Forelimb muscle (tissue), 1 donor: ENCODE data around the gene C5orf34. TPM values are rescaled to one million over a fixed set of nuclear protein-coding genes. Genes with fewer than 3 reads are reported as not detected.
"Not testable (repeated sequence)": the region's sequence is repeated elsewhere in the genome, so short reads cannot be mapped to it uniquely, and the experiment has no call there.

Source experiments
- DNase-seq: peaks from one replicate; pipeline ENCODE4 v3.0.0-alpha.2; 2013; ENCODE audit warnings: low read depth
- polyA plus RNA-seq: library from polyadenylated mRNA; unstranded; fragments of 120-200 nt; gene quantifications from one replicate; pipeline ENCODE4 v1.2.1, GENCODE V29; 2013; ENCODE audit not compliant: insufficient read length

C5orf34 gene, protein sequence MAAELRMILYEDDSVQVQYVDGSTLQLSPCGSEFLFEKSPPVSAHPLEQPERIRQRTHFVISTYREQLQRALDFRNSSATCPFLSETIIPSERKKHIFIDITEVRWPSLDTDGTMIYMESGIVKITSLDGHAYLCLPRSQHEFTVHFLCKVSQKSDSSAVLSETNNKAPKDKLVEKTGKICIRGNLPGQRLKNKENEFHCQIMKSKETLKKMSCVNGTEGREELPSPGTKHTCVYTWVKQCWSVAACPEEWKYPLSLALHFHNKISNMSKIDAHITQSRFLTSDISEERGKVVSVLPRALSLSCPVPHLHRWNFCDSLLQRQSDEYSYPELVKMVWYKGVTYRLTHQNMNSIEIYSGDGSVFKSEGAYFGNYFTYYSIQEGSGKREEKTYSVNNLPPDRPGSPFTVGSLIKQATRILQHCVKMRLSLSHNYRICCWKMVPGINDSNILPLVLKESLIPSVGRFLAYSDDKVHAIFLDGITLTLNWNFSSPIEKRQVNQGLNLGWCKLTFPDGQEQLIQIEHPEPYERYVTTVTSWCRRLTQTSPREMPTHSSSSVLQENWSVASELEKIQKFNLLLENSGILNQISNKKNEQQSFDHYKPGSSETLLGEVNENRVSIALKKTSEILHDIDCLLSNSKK
- polyA plus RNA-seq, result 2.9 TPM

DNA sequence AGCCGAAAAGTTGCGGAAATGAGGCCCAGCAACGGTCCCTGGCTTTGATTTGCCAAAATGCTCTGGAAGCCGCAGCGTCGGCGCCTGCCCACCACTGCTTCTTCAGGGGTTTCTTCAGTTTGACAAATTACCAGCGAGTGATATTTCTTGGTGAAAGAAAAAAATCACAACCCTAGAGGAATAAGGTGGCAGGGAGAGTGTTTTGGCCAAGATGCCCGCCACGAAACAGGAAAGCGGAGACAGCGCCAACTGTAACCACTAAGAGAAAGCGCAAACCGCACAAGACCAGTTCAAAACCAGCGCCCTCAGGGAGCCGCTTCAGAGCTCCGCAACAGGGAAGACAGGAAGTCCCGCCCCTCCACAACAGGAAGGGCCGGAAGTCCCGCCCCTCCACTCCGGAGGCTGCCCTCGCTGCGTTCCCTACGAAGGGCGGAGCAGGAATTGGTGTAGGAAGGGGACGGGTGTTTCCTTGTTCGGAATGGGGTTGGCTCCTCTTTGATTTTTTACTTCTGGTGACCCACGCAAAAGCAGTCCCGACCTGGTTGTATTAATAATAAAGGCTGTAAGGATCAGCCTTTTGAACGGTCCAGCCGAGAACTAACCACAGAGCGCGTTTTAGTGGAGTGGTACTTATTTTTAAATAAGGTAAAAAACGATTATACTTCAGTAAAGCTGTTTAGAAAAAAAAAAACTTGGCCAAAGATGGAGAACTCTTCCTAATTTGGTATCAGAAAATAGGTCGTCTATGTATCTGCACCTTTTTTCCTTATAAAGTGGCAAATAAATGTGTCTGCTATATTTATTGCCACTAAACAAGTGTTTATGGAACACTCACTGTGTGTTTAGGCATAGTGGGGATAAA, at the start of gene C5orf34:
Gene C5orf34 (minus strand): TSS at position 333 of the 862 bp plus-strand sequence. CDS start 5,809 bp downstream, outside the sequence.
- peak; percentile 95 for DNase-seq

DNA sequence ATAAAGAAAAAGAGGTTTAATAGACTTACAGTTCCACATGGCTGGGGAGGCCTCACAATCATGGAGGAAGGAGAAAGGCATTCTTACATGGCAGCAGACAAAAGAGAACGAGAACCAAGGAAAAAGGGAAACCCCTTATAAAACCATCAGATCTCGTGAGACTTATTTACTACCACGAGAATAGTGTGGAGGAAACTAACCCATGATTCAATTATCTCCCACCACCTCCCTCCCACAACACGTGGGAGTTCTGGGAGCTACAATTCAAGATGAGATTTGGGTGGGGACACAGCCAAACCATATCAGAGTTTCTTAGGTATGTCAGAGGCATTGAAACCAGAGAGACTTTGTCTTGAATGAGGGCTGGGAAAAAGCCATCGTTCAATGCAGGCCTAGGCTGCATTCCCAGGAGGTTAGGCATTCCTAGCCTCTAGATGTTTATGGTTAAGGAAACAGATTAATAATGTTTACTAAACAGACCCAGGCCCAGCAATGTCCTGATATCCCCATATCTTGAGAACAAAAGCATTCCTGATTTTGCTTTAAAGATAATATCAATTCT, 49.4 kb upstream of the C5orf34 start:
- no peak for DNase-seq

DNA sequence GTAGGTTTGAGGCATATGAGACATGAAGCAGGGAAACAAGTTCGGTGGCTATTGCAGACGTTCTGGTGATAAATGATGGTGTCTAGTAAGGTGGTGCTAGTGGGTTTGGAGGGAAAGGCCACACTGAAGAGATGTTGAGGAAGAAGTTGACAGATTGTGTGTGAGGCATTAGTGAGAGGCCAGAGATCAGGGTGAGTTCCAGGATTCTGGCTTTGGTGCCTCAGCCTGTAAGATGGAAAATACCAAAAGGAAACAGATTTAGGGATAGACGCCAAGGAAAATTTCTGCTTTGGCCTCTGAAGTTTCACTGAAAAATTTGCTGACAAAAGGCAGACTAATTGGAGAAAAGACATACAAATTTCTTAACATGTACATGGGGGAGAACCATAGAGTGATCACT, 48.4 kb upstream of the C5orf34 start:
- DNase-seq, result no peak

DNA sequence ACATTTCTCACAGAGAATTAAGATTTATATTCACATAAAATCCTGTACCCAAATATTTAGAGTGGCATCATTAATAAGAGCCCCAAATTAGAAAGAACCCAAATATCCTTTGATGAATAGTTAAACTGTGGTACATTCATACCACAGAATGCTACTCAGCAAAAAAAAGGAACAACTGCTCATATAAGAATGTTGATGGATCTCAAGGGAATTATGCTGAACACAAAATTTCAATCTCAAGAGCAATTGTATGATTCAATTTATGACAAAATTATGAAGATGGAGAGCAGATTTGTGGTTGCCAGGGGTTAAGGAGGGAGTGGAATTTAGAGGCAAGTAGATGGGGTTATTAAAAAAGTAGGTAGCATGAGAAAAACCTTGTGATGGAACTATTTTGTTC, 46.4 kb upstream of the C5orf34 start:
- no peak for DNase-seq

DNA sequence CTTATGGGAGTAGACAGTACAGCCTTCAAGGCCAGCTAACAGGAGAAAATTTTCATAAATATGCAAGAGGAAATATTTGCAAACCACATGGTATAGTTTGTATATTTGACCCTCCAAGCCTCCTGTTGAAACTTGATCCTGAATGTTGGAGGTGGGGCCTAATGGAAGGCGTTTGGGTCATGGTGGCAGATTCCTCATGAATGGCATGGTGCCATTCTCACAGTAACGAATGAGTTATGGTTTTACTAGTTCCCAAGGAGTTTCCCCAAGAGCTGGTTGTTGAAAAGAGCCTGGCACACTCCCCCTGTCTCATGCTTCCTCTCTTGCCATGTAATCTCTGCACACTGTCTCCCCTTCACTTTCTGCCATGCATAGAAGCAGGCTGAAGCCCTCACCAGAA, 45.2 kb upstream of the C5orf34 start:
- no peak for DNase-seq

DNA sequence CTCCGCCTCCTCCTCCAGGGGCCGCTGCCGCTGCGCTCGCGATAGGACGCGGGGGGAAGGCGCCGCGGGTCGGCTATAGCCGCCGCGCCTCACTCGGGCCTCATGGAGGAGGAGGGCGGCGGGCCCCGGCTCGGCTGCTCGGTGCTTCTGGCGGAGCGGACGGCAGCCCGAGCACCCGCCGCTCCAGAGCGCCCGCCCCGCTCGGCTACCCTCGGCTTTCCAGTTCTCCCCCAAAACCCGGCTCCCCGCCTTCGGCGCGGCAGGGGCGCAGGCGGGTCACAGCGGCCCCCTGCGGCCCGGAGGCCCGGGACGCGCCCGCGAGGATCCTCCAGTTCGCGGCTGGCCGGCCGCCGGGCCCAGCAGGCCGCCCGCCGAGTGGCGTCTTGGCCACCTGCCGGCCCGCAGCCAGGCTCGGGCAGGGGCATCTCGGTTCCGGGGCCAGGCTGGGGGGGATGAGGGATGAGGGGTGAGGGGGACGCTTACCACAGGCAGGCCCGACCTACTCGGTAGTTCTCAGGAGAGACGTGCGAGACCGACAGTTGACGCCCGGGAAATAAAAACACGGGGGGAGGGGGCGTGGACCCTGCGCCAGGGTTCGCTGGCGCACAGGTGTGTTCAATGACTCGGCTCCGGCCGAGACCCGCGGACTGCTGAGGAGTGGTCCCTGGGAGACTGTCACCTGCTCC, 42.1 kb upstream of the C5orf34 start, which contains the start of gene PAIP1:
Gene PAIP1 (minus strand): TSS at position 221 of the 686 bp plus-strand sequence. CDS start 231 bp downstream, outside the sequence.
- DNase-seq, result peak; percentile 49

DNA sequence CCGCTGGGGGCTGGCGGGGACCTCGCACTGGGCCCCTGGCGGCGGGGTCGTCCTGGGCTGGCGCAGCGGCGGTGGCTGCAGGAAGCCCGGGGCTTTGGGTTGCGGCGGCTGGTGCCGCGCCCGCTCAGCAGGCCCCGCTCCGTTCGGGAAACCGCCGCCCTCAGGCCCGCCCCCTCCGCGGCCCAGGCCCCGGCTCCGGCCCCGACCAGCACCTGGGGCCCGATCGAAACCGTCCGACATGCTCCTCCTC, 41.6 kb upstream of the C5orf34 start:
- DNase-seq, result not testable (repeated sequence)

DNA sequence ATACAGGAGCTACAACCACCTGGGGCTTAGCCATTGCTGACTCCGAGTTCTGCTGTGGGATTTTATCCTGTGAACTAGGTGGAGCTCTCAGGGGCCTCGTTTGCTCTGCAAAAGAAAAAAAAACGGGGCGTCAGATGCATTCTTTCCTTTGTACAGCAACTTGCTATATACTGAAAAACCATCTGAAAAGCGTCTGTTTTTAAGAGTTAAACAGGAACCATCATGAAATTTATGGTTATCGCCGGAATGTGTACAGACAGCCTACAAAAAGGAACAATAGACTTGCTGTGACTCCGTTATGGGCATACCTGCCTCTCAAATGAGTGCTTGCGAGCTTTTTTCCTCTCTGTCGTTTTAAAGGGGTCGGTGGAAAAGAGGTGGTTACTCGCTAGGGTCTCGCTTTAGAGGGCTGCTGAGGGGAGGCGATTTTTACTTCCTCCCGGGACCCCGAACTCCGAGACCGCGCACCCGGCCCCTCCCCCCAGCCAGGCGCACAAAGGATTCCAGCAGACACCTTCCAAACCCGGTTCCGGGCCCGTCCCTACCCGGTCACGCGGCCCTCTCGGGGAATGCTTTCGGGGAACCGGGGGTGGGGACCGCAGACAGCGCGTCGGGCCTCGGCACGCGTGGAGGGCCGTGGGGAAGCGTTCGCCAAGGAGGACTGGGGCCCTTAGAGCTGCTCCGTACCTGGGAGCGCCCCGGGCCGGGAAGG, 41.1 kb upstream of the C5orf34 start:
- no peak for DNase-seq

DNA sequence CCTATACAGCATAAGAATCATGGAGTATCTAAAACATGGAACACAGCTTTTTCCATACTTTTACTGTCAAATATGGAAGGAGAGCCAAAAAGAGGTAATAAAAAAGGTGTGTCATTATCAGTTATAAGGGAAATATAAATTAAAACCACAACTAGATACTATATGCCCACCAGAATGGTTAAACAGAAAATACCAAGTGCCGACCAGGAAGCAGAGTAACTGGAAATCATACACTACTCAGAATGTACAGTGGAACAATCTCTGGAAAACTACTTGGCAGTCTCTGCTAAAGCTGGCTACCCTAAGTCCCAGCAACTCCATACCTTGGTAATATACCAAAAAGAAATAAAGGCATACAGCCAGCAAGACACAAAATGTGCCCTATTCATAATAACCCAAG, 39.5 kb upstream of the C5orf34 start:
- DNase-seq, result no peak

DNA sequence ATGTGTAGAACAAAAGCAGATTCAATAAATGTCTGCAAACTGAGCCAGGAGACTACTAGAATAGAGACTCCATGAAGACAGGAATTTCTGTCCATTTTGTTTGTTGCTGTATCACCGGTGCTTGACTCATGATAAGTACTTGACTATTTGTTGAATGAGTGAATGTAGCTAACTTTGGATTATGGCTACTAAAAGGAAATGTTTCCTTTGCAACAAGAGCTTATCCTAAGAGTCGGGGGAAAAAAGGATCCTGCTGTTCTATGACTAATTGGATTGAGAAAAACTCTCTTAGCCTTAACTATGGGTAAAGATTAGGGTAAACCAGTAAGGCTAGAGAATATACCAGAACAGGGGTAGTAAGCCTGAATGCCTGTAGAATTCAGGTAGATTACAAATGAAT, 38.4 kb upstream of the C5orf34 start:
- no peak for DNase-seq

DNA sequence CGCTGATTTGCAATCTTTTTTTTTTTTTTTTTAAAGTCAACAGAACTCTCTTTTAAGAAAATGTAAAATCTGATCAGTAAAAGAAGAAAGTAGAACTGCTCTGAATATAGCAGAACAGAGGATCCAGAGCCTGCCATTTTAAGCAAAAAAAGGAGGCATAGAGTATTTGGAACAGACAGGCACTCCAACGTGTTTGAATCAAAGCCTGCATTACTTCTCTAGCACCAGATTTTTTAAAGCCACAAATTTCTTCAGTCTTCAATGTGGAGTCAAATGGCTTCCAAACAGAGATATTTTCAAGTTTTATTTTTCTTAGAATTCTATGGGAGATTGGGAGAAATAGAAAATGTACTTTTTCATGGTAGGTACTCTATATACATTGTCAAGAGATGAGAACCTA, 36.8 kb upstream of the C5orf34 start:
- DNase-seq, result no peak

DNA sequence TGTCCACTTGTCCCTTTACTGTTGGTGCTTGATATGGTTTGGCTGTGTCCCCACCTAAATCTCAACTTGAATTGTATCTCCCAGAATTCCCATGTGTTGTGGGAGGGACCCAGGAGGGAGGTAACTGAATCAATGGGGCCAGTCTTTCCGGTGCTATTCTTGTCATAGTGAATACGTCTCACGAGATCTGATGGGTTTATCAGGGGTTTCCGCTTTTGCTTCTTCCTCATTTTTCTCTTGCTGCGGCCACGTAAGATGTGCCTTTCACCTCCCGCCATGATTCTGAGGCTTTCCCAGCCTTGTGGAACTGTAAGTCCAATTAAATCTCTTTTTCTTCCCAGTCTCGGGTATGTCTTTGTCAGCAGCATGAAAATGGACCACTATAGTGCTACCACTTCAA, 34.3 kb upstream of the C5orf34 start:
- DNase-seq, result not testable (repeated sequence)

DNA sequence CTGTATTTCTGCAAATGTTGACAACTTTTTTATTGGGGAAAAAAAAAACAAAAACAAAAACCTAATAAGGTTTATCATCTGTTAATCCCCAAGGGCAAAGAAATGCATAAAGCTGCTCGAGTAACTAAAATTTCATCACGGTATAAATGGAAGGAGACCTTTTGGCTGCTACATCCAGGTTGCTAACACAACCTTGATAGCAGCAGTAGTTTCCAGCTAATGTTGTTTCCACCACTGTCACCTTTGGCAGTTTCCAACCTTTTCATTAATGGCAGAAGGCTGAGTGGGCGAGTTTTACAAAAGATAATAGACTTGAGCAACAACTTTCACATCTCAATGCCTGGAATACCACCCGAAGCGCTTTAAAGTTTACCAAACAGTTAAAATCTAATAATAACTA, 33.4 kb upstream of the C5orf34 start:
- DNase-seq, result no peak

DNA sequence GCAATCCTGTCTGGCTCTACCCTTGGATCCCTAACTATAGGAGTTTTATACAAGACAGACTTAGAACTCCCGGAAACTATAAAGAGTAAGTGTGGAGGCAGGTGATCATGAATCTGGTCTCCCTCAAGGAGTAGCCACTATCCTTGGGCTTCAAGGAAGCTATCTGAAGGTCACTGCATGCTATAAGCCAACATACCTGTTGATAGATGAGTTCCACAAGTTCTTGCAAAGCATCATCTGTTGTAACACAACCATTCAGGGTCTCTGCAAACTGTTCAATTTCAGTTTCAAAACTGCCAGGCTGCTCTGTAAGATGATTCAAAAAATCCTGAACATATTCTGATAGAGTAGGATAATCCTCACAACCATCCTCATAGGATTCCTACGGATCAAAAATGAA, 32.6 kb upstream of the C5orf34 start:
- no peak for DNase-seq

DNA sequence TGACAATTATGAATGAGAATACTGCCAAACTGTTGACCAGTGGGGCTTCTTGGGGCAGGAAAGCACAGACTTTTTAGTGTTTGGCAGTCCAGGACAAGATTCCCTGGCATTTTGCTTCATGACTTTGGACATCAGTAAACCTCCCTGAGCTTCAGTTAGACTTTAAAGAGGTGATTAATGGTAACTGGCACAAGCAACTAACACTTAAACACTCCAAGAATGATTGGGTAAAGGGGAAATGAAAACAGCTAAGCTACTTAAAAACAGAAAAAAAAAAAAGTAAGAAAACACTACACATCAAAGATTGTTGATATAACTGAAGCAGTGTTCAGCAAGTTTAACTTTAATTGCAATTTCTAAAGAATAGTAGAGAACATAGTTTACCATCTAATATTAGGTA, 28.5 kb upstream of the C5orf34 start:
- DNase-seq, result no peak

DNA sequence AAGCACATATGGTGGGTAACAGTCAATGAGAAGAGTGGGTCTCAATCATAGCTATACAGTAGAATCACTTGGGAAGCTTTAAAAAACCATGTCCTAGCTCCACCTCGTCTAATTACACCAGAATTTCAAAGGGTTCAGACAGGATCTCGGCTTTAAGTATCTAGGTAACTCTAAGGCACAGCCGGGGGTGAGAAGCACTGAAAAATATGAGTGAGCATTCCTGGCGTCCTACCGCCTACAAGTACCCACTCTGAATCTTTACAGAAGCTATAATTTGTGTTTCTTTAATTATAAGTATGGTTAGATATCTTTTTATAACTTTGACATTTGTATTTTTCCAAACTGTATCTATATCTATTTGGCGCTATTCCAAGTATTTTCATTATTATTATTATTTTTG, 25.8 kb upstream of the C5orf34 start:
- no peak for DNase-seq

DNA sequence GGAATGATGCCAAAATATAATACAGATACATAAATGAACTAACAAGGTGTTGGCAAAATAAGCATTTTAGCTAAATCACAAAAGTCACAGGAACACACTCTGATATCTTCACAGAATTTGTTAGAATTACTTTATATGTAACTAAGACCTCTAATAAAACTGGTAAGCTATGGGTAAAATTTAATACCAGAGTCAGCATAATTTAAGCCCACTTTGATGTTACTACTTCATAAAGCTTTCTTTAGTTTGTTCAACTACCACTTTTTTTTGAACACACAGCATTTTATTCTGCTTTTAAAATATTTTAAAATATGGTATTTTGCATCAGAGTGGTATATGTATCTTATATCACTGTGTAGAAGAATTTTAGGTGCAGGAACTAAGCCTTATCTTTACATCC, 22.0 kb upstream of the C5orf34 start:
- no peak for DNase-seq

DNA sequence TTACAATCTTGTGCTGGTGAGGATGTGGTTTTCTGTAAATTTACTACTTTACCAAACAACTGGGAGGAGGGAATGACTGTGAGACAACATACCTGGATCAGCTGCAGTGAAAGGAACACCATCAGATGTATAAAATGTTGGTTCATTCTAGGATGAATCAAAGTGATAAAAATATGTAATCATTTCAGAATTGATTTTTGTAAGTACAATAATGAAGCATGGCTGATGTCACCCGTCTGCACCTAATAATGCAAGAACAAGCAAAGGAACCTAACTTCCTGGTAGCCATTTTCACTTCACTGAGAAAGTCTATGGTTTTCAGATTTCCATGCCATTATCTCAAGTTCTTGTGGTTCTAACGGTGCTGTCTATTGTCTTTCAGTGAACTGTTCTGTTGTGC, 18.7 kb upstream of the C5orf34 start:
- no peak for DNase-seq

DNA sequence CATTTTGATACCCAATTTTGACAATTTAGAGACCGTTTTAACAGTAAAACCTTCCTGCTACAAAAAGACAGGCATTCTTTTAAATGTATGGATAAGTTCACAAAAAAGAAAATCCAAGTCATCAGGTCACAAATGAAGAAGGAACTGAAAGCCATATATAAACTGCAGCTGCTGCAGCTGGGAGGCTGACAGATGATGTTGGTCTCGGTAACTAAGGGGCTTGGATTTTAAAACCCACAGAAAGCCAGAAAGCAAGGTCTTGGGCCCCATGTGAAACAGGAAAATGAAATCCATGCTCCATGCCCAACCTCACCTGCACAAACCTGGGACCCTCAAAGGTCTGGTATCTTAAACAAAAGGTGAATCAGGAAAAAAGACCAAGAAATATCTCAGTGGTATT, 15.7 kb upstream of the C5orf34 start:
- no peak for DNase-seq

DNA sequence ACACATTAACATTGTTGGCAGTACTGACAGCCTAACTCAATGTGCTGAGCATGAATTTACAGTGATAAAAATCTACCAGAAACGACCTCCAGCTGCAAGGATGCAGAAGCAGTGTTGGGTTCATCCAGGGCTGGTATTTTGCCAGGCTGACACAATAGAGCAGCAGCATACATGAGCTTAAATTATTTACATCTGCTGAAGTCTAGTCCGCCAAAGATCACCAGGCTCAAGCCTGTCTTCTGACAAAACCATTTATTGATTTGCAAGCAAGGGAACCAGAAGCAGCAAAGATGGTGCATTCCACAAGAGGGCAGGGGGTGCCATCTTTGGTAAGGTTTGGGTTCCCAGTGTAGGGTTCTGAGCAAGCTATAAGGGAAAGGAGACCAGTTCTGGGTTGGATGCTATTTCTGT, 8.7 kb upstream of the C5orf34 start:
- DNase-seq, result no peak

DNA sequence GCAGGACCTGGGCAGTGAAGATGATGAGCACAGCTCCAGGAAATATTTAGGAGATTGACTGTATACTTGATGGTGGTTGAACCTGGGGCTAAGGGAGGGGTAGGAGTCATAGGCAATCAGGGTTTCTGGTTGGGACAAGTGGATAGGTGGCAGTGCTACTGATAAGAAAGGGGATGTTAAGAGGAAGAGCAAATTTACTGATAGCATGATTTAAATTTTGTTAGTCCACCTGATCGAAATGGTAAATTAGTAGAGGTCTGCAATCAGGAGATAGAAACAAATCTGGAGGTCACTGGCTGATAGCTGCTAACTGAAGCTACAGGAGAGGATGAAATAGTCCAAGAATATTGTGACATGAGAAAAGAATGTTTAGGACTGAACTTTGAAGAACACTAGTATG, 5.7 kb upstream of the C5orf34 start:
- no peak for DNase-seq
